Mammary epithelial cell (primary cell): ENCODE results near the gene FAM149A.

Source experiments
- CTCF ChIP-seq, 2 donors: IDR thresholded peaks in 1 of 2; conservative IDR thresholded peaks in 1 of 2; 2 replicates each; pipeline ENCODE4 v1.5.1; 2011 to 2012; ENCODE audit warnings: inconsistent platforms in 2 of 2, low read length in 2 of 2, mild to moderate bottlenecking in 2 of 2, control low read depth in 1 of 2, low read depth in 1 of 2; ENCODE audit not compliant: insufficient read depth in 1 of 2; ENCODE audit errors: extremely low read depth in 1 of 2
- EZH2 ChIP-seq: IDR thresholded peaks from 2 replicates; pipeline ENCODE4 v1.6.1; 2012; ENCODE audit warnings: low read length, inconsistent platforms, borderline replicate concordance

DNA sequence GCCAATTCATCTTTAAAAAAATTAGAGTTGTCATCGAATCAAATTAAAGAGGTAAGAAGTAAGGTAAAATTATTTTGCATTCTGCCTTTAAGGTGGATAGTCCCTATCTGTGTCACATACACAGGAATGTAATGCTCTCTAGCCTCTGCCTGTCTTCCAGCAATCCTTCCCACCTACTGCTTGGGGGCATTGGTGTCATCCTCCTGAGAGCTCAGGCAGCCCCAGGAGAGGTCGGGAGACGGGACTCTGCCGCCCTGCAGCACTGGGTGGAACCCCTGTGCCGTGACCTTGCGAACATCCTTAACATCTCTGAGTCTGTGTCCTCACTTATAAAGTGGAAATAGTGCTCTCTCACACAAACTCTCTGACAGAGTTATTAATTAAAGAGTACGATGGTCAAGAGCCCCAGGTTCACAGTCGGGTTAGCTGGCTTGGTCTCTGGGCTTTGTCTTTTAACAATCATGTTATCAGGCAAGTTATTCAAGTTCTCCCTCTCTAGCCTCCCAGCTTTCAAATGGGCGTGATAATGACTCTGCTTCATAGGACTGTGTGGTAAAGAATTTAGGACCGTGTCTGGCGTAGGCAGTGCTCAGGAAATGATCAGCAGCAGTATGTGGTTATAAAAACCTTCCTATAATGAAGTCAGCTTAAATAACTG, 25.4 kb upstream of the FAM149A start:
- TF ChIP-seq CTCF (conservative IDR thresholded peaks at IDR 0.05 in 1 of 2, IDR thresholded peaks at IDR 0.05 in 1 of 2; ENCODE audit: extremely low read depth in 1 of 2, insufficient read depth in 1 of 2, low read depth in 1 of 2, low read length in 2 of 2) (no peak), EZH2 (no peak)
